PC-3 (cell line): ENCODE data around the gene PTPRB.

ENCODE experiments used
- CTCF ChIP-seq: fragments of 300-600 bp; sonication (generic); conservative IDR thresholded peaks from 2 replicates; pipeline ENCODE4 v1.5.1; 2017; ENCODE audit warnings: antibody characterized with exemption, low read depth, mild to moderate bottlenecking, low read length
- EZH2 ChIP-seq: fragments of 300-600 bp; sonication (generic); IDR thresholded peaks from one replicate; pipeline ENCODE4 v1.6.1; 2017; ENCODE audit warnings: antibody characterized with exemption, mild to moderate bottlenecking, low read length; ENCODE audit not compliant: unreplicated experiment
- EZH2phosphoT487 ChIP-seq: fragments of 300-600 bp; sonication (generic); IDR thresholded peaks from 2 replicates; pipeline ENCODE4 v1.6.1; 2018; ENCODE audit warnings: mild to moderate bottlenecking, antibody characterized with exemption, low read length, borderline replicate concordance

GRCh38 chr12:70617450-70617849, 19.8 kb downstream of the PTPRB start:
- TF ChIP-seq EZH2 (no peak), CTCF (no peak), EZH2phosphoT487 (no peak)
